ENCODE results near the gene KREMEN1. TPM values are rescaled to one million over a fixed set of nuclear protein-coding genes. Genes with fewer than 3 reads are reported as not detected.

KREMEN1 gene
- total RNA-seq, 1 experiment from 2014 or later = 2.2 TPM

DNA sequence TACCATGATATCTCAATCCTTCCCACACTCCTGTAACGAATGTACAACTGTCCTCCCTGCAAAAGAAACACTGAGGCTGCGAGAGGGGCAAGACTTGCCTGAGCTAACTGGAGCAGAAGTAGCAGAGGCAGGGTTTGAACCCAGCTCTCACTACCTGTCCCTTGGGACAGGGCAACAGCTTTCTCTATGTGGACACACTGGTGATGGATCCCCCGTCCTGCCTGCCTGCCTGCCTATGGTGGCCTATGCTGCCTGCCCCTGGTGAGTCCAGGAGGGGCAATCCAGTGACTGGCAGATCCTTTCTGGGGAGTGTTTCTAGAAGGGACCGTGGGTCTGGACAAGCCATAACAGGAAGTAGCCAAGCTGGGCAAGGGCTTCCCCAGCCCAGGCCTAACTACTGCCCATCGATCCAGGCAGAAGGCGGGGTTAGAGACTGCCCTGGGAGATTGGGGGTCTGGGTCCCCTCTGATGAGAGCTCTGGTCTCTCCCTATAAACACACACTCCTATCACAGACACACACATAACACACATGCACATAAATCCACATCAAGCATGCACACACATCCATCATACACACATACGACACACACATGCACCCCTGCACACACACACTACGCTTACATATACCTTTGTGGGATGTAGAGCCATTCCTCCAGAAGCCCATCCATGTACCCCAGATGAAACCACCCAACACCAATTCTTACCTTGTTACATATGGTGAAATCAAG, 131.8 kb downstream of the KREMEN1 start:
- POLR2A ChIA-PET = no interaction called here
- CTCF ChIA-PET = no interaction called here
- in situ Hi-C loops (cut with HindIII; ENCODE audit: low pct_unique_long_range_greater_than_20kb, low sequenced_read_pairs) (no loop called here), intact Hi-C loops (cut with micrococcal nuclease; ENCODE audit: unreplicated experiment) (no loop called here)
- H3K27me3 ChIP-seq (ENCODE audit: control insufficient read depth, insufficient read depth, low read length) = no peaks in the 10 kb centered on the region; the same call in 1 of the 2 replicates
- no peaks in the 10 kb centered on the region for H3K36me3 ChIP-seq (ENCODE audit: control insufficient read depth, insufficient read depth, low read length)
- no peak overlapping the region for H3K27ac ChIP-seq (ENCODE audit: low read length)
- no TSS peak for BruUV-seq (replicated peaks)
- no peak for DNase-seq (ENCODE audit: low read depth, low spot score)
- no peaks in the 10 kb centered on the region for H3K9me3 ChIP-seq (ENCODE audit: control insufficient read depth, insufficient read depth, low read depth, low read length)
- H3K4me3 ChIP-seq (ENCODE audit: low read depth in 2 of 2, low read length in 2 of 2) = no peak overlapping the region
- peaks cover 3% of the 10 kb centered on the region; the same call in 1 of the 2 replicates for H3K4me1 ChIP-seq (ENCODE audit: control insufficient read depth, insufficient read depth, low read length)
- TF ChIP-seq, protein P1, sequence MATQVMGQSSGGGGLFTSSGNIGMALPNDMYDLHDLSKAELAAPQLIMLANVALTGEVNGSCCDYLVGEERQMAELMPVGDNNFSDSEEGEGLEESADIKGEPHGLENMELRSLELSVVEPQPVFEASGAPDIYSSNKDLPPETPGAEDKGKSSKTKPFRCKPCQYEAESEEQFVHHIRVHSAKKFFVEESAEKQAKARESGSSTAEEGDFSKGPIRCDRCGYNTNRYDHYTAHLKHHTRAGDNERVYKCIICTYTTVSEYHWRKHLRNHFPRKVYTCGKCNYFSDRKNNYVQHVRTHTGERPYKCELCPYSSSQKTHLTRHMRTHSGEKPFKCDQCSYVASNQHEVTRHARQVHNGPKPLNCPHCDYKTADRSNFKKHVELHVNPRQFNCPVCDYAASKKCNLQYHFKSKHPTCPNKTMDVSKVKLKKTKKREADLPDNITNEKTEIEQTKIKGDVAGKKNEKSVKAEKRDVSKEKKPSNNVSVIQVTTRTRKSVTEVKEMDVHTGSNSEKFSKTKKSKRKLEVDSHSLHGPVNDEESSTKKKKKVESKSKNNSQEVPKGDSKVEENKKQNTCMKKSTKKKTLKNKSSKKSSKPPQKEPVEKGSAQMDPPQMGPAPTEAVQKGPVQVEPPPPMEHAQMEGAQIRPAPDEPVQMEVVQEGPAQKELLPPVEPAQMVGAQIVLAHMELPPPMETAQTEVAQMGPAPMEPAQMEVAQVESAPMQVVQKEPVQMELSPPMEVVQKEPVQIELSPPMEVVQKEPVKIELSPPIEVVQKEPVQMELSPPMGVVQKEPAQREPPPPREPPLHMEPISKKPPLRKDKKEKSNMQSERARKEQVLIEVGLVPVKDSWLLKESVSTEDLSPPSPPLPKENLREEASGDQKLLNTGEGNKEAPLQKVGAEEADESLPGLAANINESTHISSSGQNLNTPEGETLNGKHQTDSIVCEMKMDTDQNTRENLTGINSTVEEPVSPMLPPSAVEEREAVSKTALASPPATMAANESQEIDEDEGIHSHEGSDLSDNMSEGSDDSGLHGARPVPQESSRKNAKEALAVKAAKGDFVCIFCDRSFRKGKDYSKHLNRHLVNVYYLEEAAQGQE (IDR thresholded peaks at IDR 0.05; ENCODE audit: insufficient read depth in 1 of 2, low read depth in 2 of 2, low read length in 1 of 2) = no peak
- TF ChIP-seq, protein P2, sequence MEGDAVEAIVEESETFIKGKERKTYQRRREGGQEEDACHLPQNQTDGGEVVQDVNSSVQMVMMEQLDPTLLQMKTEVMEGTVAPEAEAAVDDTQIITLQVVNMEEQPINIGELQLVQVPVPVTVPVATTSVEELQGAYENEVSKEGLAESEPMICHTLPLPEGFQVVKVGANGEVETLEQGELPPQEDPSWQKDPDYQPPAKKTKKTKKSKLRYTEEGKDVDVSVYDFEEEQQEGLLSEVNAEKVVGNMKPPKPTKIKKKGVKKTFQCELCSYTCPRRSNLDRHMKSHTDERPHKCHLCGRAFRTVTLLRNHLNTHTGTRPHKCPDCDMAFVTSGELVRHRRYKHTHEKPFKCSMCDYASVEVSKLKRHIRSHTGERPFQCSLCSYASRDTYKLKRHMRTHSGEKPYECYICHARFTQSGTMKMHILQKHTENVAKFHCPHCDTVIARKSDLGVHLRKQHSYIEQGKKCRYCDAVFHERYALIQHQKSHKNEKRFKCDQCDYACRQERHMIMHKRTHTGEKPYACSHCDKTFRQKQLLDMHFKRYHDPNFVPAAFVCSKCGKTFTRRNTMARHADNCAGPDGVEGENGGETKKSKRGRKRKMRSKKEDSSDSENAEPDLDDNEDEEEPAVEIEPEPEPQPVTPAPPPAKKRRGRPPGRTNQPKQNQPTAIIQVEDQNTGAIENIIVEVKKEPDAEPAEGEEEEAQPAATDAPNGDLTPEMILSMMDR (IDR thresholded peaks at IDR 0.05) = no peak
- no peak for TF ChIP-seq POLR2AphosphoS5 (IDR thresholded peaks at IDR 0.05; ENCODE audit: low read depth, low read length)
- no peak for TF ChIP-seq TCF7L2 (IDR thresholded peaks at IDR 0.05; ENCODE audit: low read depth, low read length)
- no peak for TF ChIP-seq SIN3A (IDR thresholded peaks at IDR 0.05; ENCODE audit: borderline replicate concordance, insufficient read depth, low read depth, low read length)
- peak; percentile 12; the same call in 1 of the 2 replicates for ATAC-seq

GRCh38 chr22:29205252-29205593, 132.4 kb downstream of the KREMEN1 start:
- DNase-seq (ENCODE audit: low read depth, low spot score) = no peak
- ChIA-PET POLR2A (no interaction called here), CTCF (no interaction called here)
- in situ Hi-C loops (cut with HindIII; ENCODE audit: low pct_unique_long_range_greater_than_20kb, low sequenced_read_pairs) (no loop called here), intact Hi-C loops (cut with micrococcal nuclease; ENCODE audit: unreplicated experiment) (no loop called here)
- Histone ChIP-seq H3K27ac (ENCODE audit: low read length) (no peak overlapping the region), H3K4me3 (ENCODE audit: low read depth in 2 of 2, low read length in 2 of 2) (peak overlapping the region; percentile 30 to 38; a peak in 3 of 4 replicates), H3K9me3 (ENCODE audit: control insufficient read depth, insufficient read depth, low read depth, low read length) (no peaks in the 10 kb centered on the region), H3K36me3 (ENCODE audit: control insufficient read depth, insufficient read depth, low read length) (no peaks in the 10 kb centered on the region), H3K4me1 (ENCODE audit: control insufficient read depth, insufficient read depth, low read length) (peaks cover 3% of the 10 kb centered on the region; the same call in 1 of the 2 replicates), H3K27me3 (ENCODE audit: control insufficient read depth, insufficient read depth, low read length) (no peaks in the 10 kb centered on the region; the same call in 1 of the 2 replicates)
- no peak for ATAC-seq
- TF ChIP-seq SIN3A (IDR thresholded peaks at IDR 0.05; ENCODE audit: borderline replicate concordance, insufficient read depth, low read depth, low read length) (no peak), POLR2AphosphoS5 (IDR thresholded peaks at IDR 0.05; ENCODE audit: low read depth, low read length) (no peak), TCF7L2 (IDR thresholded peaks at IDR 0.05; ENCODE audit: low read depth, low read length) (no peak)
- TF ChIP-seq, protein P2 (IDR thresholded peaks at IDR 0.05) = no peak
- TF ChIP-seq, protein P1 (IDR thresholded peaks at IDR 0.05; ENCODE audit: insufficient read depth in 1 of 2, low read depth in 2 of 2, low read length in 1 of 2) = no peak
- no TSS peak for BruUV-seq (replicated peaks)
